T-helper 1 cell treated with Interleukin-12 subunit alpha and Interleukin-12 subunit beta and Interleukin-4 antibody, amounts not matched to agents 30 ng/mL and 1 ng/mL, for 36 hours (primary cell): Measurements from ENCODE around the gene SLC30A3. TPM values are rescaled to one million over a fixed set of nuclear protein-coding genes. Genes with fewer than 3 reads are reported as not detected.

ENCODE experiments used
- intact Hi-C: fragments of 100-400 bp; cut with micrococcal nuclease; formaldehyde crosslinking; loops from one replicate; pipeline ENCODE4 v1.15.1; 2024
- total RNA-seq: library from RNA; stranded (reverse); gene quantifications from 2 replicates; pipeline ENCODE4 v1.2.3, GENCODE V29; 2022

Gene SLC30A3
- total RNA-seq, 1 donor from 2014 or later: 0.64 TPM

DNA sequence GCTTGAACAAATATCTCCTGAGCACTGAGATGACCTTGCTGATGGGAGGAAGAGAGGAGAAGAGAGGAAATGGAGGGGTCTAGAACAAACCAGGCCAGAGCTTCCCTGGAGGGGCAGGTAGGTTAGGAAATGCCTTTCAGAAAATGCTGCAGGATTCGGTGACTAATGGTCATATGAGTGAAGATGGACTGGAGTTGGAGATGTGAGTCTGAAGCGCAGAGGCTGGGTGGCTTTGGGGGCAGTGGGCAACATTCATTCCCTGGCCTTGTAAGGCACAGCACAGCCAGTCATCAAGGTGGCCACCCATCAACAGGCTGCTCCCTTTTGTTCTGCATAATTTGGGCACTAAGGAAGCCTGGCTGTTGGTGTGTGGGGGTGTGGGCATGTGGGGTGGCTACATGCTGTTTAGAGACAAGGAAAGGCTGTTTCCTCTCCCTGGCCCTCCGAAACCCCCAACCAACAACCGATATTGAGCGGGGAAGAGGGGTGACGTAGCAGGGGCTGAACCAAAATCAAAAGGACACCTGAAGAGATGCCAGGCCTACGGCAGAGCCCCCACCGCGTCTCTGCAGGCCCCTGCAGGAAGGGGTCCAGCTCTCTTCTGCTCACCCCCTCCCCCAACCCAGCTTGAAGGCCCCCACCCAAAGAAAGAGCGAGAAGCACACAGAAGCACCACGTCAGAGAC lies 1.5 kb downstream of the SLC30A3 start:
- intact Hi-C loops: loop anchor here (1.0 to 5.0 kb wide), 3 partner anchors 11 to 289 kb away; partner anchors contain the start of genes IFT172 and MAPRE3

DNA sequence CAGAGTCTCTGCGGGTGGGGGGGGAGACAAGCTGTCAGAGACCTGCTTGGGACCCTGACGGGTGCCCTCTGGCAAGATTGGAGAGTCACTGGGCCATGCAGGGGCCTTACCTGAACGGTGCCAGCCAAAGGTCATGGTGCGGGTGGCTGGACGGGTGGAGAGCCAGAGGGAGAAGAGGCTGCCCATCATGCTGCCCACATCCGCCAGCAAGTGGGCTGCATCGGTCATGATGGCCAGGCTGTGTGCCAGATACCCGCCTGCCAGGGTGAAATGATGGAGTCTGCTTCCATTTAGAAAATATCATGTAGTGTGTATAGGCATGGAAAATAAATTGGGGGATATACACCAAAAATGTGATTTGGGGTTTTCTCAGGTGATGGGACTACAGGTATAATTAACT lies 4.8 kb downstream of the SLC30A3 start:
- intact Hi-C loops: no loop called here

DNA sequence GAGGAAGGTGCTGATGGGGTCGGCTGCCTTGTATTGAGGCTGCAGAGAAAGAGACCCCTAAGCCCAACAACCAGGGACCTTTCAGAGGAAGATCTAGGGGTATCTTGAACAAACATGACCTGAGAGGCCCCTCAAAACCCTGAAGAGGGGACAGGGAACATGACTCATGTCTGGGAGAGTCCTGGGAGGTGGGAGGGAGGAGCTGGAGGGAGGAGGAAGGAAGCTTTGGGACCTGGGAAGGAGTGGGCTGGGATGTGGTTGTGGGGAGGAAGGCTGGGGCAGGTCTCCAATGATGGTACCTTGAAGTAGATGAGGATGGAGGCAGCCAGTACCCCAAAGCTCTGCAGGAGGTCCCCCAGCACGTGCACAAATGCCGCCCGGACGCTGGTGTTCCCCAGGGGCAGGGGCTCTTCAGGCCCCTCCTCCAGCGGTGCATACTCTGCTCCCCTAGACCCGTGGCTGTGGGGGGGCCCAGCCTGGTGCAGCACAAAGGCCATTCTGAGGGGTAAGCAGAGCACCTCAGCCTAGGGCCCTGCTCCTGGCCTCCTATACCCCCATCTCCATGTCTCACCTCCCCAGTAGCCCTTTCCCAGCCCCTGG lies 5.9 kb downstream of the SLC30A3 start:
- intact Hi-C loops: no loop called here

DNA sequence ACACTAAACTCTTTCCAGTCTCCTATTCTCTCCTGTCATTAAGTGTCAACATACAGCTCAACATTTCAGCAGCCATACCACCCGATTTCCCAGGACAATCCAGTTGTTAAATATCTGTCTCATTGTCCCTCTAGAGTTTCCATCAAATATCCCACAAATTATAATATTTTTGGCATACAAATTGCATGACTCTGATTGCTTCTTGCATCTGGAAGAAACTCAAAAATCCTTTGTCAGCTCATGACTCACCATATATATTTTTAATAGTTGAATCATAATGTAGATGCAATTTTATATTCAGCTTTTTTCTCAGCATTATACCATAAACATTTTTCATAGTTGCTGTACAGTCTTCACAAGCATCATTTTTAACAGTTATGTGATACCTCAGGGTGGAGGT lies 7.2 kb downstream of the SLC30A3 start:
- intact Hi-C loops: no loop called here

DNA sequence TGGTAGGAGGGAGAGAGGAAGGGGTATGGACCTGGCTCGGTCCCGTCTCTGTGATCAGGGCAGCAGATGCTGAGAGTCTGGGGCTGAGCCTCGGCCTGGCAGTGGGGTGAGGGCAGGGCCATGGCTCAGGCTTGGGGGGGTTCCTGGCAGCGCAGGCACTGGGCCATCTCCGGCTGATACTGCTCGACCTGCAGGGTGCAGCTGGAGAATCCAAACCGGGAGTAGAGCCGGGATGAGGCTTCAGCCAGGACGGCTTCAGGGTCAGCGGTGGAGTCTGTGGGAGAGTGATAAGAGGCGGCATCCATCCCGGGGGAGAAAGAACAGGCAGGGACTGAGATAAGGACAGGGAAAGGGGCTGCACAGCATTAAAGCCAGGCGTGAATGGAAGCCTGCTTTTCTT lies 7.7 kb downstream of the SLC30A3 start:
- intact Hi-C loops: no loop called here

DNA sequence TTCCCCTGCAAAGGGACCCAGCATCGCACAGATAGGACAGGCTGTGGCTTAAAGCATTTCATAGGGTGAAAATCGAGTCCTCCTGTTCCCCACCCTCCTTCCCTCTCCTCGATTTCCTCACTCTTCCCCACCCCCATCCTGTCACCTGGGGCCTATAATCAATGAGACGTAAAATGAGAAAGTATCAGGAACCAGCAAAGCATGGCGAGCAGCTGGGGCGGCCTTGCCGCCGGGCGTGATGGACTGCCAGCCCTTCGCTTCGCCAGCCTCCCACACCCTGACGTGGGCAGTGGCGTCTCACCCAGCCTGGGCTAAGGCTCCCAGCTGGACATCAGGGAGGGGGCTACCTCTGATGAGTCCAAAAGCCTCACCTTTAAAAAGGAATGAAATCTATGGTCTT lies 11.1 kb downstream of the SLC30A3 start:
- intact Hi-C loops: no loop called here

DNA sequence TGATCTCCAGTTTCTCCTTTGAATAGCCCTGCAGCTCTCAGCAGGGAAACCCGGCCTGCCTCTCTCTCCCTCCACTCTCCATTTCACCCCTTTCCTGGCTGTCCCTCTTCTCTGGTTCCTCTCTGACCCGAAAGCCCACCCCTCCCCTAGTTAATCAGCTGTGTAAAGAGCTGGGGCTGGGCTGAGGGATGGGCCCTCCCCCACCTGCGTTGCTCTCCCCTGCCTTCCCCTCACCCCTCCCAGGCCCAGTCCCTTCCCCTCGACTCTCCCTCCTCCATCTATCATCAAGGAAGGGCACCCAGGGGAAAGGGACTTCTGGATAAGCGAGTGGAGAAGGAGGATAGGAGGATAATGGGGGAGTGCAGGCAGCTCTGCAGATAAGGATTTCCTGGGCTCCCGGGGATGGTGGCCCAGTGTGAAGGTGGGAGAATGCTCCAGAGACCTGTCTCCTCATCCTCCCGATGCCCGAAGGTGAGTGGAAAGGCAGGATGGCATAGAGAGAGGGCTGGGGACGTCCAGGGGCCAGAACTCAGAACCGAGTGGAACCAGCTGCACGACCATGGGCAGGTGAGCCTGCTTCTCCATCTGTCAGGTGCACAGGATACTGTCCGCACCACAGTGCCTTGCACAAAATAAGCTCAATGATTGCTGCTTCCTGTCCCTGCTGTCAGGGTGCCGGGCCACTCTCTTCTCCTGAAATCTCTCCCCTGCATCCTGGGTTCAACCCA lies 12.0 kb downstream of the SLC30A3 start:
- intact Hi-C loops: loop anchor here (1.0 kb wide), 3 partner anchors 10 to 52 kb away; no protein-coding TSS in a partner anchor

DNA sequence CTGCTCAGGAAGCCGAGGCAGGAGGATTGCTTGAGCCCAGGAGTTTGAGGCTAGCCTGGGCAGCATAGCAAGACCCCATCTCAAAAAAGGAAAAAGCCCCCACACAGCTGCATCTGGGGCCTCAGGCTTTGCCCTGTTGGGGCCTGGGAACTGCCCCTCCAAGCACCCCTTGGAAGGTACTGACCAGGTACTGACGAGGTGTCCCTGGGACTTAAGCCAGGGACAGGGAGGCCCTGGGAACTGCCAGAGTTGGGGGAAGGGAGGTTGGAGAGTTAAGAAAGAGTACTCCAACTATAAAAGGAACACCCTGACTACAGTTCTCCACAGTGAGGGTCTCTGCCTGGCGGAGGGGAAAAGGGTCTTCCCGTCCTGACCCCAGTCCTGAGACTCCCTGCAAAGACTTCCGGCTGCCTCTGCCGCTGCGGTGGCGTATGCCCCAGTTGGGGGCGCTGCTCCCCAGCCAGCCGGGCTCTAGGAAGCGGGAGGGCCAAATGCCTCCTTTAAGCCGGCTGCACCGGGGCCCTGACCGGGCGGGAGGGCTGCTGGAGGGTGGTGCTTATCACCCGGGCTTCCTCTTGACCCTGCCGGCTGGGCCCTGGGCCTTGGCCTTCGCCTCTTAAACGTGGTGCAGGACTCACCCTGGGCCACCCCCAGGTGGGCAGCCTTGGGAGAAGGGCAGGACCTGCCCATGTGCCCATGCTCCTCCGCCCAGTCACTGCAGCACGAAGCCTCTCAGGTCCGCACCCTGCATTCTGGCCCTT lies 12.8 kb downstream of the SLC30A3 start:
- intact Hi-C loops: loop anchor here (1.0 kb wide), 3 partner anchors 11 to 53 kb away; no protein-coding TSS in a partner anchor

DNA sequence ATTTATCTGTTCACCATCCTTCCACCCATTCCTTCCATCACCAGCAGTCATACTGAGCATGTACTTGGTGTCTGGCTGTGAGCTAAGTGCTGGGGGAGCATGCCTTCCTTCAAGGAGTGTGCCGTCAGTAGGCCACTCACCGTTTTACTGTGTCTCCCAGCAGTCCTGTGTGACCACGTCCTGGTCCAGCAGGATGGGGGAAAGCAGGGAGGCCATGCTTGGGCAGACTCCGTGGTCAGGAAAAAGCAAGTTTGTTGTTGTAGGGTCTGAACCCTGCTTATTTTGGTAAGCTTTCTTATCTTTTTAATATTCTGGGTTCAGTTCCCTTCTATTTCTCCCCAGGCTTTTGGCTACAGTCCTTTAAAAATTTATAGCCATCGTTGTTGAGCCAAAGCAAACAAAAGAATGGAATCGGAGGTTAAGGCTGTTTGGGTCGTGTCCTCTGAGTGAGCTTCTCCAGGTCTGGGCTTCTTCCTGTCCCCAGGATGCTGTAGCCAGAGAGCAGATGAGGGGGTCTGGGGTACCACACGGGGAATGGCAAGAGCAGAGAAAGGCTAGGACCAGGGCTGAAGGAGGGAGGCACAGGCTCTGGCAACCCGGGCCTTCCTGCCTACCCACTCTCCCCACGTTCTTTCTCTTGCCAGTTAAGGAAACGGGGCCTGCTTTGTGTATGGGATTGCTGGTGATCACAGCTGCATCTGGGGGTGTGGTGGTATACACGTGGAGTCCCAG lies 13.5 kb downstream of the SLC30A3 start:
- intact Hi-C loops: no loop called here

DNA sequence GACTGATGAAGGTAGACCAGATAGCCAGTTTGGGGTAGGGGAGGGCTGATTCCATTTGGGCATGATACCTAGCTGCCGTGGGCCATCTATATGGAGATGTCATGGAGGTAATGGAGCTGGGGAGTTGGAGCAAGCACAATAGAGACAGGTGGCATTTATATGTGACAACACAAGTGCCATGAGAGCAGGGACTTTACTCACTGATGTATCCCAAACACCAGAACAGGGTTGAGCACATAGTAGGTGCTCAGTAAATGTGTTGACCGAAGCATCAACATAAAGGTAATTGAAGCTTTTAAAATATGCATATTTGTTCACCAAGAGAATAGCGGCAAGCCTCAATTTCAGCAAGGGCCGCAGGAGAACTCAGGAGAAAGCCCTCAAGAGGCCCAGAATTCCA lies 15.0 kb downstream of the SLC30A3 start:
- intact Hi-C loops: no loop called here

DNA sequence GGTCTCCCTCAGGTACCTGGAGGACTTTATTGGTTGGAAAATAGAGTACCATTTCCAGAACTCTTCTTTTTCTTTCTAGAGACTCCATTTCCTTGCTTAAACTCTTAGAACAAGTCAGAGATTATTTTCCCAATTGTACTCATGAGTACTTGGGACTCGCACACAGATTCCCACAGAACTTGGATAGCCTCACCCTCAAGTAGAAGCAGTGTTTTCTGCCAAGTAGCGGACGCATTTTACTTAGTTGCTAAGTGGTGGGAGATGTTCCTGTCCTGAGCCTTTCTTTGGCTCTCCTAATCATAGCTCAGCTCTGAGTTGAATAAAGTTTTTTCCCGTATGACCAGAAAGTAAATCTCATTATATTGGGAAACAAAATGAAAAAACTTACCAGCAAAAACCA lies 17.2 kb downstream of the SLC30A3 start:
- intact Hi-C loops: no loop called here

DNA sequence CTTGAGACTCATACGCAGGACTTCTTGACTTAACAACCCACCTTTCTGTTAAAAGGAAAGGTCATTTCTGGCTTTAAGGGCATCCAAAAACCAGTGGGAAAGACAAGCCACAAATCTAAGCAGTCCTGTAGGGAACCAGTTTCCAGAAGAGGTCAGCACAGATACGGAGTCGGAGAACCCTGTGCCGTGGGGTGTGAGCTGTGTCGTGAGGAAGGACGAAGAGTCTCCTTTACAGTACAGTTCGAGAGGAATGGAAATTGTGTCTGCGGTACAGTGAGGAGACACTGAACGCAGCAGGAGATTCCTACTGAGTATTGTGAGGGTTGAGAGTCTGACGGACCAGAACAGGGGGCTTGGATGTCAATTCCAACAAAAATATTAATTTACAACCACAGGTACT lies 17.7 kb downstream of the SLC30A3 start:
- intact Hi-C loops: no loop called here

DNA sequence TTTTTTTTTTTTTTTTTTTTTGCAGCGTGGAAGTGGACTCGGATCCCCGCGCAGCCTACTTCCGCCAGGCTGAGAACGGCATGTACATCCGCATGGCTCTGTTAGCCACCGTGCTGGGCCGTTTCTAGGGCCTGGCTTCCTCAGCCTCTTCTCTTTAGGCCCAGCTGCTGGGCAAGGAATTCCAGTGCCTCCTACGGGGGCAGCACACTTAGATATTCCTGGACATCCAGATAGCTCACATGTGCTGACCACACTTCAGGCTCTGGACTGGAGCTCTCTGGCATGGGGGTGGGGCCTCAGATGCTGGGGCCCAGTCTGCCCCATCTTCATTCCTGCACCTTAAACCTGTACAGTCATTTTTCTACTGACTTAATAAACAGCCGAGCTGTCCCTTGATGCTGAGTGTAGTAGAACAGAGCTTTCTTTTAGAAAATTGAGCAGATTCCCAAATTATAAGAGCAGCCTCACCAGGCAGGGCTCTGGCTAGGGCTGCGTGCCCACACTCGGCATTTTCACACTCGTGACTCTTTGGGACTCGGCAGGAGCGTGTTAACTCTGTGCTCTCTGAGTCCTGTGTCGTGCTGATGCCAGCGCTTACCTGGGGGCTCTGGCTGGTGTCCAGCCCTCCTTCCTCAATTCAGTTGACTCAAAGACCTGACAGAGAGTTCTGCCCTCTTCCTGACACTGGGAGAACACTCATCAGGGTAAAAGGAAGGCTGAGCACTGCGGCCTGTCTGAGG lies 19.3 kb downstream of the SLC30A3 start:
- intact Hi-C loops: no loop called here

DNA sequence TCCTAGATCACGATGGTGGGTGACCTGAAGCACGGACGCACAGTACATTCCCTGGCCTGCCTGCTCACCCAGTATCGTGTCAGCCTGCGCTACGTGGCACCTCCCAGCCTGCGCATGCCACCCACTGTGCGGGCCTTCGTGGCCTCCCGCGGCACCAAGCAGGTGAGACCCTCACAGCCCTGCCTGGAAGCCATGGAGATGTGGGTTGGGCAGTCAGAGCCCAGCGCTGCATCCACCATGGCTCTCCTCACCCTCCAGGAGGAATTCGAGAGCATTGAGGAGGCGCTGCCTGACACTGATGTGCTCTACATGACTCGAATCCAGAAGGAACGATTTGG lies 20.3 kb downstream of the SLC30A3 start:
- intact Hi-C loops: no loop called here

DNA sequence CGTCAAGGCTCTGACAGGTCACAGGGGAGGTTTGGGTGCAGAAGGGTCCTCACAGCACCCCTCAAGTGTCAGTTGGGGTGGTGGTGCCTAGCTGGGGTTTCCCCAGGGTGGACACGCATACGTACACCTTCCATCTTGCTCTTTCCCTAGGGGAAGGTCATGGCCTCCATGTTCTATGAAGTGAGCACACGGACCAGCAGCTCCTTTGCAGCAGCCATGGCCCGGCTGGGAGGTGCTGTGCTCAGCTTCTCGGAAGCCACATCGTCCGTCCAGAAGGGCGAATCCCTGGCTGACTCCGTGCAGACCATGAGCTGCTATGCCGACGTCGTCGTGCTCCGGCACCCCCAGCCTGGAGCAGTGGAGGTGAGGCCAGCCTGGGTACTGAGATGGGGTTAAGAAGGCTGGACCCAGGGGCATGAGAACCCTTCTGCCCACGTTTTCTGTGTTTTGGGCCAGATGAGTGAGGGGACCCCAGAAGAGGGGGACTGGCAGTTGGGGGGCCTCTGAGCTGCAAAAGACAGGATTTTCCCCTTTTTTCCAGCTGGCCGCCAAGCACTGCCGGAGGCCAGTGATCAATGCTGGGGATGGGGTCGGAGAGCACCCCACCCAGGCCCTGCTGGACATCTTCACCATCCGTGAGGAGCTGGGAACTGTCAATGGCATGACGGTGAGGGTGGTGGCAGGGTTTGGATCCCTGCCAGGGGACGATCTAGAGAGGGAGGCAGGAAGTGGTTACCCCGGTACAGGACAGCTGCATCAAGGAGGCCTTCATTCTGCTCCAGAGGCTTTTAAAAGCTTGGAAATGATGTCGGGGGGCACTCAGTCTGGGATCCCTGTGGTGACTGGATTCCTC lies 20.9 kb downstream of the SLC30A3 start:
- intact Hi-C loops: no loop called here

DNA sequence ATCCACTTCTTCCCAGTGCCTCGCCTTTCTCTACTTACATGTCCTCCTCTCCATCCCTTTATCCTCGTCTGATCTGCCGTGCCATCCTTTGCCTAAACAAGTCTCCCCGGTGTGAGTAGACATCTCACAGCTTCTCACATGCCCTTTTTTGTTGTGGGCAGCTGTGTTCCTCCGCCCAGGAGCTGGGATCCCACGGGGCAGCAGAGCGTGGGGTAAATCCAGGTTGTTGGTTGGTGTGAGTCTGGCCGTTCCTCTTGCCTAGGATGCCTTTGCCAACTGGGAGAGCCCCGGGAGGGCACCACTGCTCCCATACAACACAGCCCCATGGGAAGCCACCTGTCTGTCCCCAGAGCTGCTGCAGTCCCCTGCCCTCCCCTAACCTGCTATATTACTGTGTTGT lies 22.4 kb downstream of the SLC30A3 start:
- intact Hi-C loops: no loop called here

DNA sequence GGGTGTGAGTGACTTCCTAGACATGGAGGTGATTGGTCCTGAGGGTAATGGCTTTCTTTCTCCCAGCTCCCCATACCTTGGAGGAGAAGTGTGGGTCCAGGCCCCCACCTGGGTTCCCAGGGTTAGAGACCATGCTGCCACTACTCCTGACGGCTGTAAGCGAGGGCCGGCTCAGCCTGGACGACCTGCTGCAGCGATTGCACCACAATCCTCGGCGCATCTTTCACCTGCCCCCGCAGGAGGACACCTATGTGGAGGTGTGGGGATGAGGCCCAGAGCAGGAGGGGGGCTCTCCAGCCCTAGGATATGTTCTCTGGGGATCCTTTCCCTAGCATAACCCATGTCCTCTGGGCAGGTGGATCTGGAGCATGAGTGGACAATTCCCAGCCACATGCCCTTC lies 23.9 kb downstream of the SLC30A3 start:
- intact Hi-C loops: no loop called here

DNA sequence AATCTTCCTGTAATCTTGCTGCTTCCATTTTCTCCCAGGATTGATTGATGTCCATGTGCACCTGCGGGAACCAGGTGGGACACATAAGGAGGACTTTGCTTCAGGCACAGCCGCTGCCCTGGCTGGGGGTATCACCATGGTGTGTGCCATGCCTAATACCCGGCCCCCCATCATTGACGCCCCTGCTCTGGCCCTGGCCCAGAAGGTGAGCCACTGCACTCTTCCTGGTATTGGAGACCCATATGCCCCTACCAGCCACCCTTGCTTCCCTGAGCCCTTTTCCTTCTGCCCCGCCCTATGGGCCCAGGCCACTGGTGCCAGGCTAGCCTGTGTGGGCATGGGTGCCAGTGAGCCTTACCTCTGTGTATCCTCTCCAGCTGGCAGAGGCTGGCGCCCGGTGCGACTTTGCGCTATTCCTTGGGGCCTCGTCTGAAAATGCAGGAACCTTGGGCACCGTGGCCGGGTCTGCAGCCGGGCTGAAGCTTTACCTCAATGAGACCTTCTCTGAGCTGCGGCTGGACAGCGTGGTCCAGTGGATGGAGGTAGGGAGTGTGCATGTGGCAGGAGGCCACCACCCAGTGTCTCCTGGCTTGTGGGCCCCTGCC lies 25.4 kb downstream of the SLC30A3 start:
- intact Hi-C loops: no loop called here

DNA sequence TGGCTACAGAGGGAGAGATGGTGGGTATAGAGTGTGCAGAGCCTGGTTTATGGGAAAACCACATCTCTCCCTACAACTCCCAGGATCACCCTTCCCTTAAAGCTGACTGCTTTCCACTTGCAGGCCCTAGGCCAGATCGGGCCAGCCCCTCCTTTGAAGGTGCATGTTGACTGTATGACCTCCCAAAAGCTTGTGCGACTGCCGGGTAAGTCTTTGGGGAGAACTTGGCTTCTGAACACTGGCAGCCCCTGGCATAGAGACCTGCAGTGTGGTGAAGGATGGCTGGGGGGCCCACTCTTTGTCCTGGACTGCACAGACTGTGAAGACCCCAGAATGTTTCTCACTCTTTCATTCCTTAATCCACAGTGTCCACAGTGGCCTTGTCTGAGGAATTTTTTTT lies 26.2 kb downstream of the SLC30A3 start:
- intact Hi-C loops: no loop called here
